Eye (tissue), 1 donor: ENCODE data around the gene B3GALT5.
"Not testable (repeated sequence)": the region's sequence is repeated elsewhere in the genome, so short reads cannot be mapped to it uniquely, and the experiment has no call there.

Experiments
- DNase-seq: peaks from one replicate; pipeline ENCODE4 v3.0.0-alpha.2; 2015

B3GALT5 gene

GRCh38 chr21:39669485-39669884, 56.7 kb downstream of the B3GALT5 start:
- DNase-seq = no peak

GRCh38 chr21:39669976-39670661, 57.4 kb downstream of the B3GALT5 start:
- no peak for DNase-seq

- no peak for DNase-seq
Measured at GRCh38 chr21:39670701-39671100, 58.0 kb downstream of the B3GALT5 start.

- no peak for DNase-seq
Measured at GRCh38 chr21:39671986-39672385, 59.2 kb downstream of the B3GALT5 start.

- no peak for DNase-seq
Measured at GRCh38 chr21:39673163-39673562, 60.4 kb downstream of the B3GALT5 start.

- DNase-seq = peak; percentile 33
Measured at GRCh38 chr21:39673736-39674135, 61.0 kb downstream of the B3GALT5 start.

GRCh38 chr21:39674801-39675200, 62.1 kb downstream of the B3GALT5 start:
- DNase-seq = no peak

- no peak for DNase-seq
Measured at GRCh38 chr21:39675590-39675989, 62.9 kb downstream of the B3GALT5 start.

GRCh38 chr21:39675993-39676661, 63.4 kb downstream of the B3GALT5 start:
- peak; percentile 71 for DNase-seq

GRCh38 chr21:39680216-39680615, 67.5 kb downstream of the B3GALT5 start:
- no peak for DNase-seq

GRCh38 chr21:39681257-39681656, 68.5 kb downstream of the B3GALT5 start:
- no peak for DNase-seq

GRCh38 chr21:39681845-39682244, 69.1 kb downstream of the B3GALT5 start:
- DNase-seq = no peak

- DNase-seq = no peak
Measured at GRCh38 chr21:39685236-39685635, 72.5 kb downstream of the B3GALT5 start.

- no peak for DNase-seq
Measured at GRCh38 chr21:39685991-39686390, 73.3 kb downstream of the B3GALT5 start.

GRCh38 chr21:39686646-39687468, 74.1 kb downstream of the B3GALT5 start:
- no peak for DNase-seq

- no peak for DNase-seq
Measured at GRCh38 chr21:39688010-39688409, 75.3 kb downstream of the B3GALT5 start.

GRCh38 chr21:39689860-39690259, 77.1 kb downstream of the B3GALT5 start:
- not testable (repeated sequence) for DNase-seq

- no peak for DNase-seq
Measured at GRCh38 chr21:39690454-39690853, 77.7 kb downstream of the B3GALT5 start.

GRCh38 chr21:39694750-39695149, 82.0 kb downstream of the B3GALT5 start:
- DNase-seq = no peak

- DNase-seq = no peak
Measured at GRCh38 chr21:39696196-39696595, 83.5 kb downstream of the B3GALT5 start.

- DNase-seq = no peak
Measured at GRCh38 chr21:39696618-39697017, 83.9 kb downstream of the B3GALT5 start.

GRCh38 chr21:39700318-39700717, 87.6 kb downstream of the B3GALT5 start:
- DNase-seq = no peak

- no peak for DNase-seq
Measured at GRCh38 chr21:39703578-39703977, 90.8 kb downstream of the B3GALT5 start.

GRCh38 chr21:39705849-39706248, 93.1 kb downstream of the B3GALT5 start:
- DNase-seq = no peak
